NCI-H446 treated with DMSO at 0.1 percent for 48 hours (cell line): ENCODE data around the gene EXOC4.
A peak's percentile ranks its signal among the peaks of the same experiment; 100 is the strongest.

Experiments used
- DNase-seq: peaks from one replicate; lab custom pipeline; 2025; lab: John Stamatoyannopoulos, UW

EXOC4 gene

DNA sequence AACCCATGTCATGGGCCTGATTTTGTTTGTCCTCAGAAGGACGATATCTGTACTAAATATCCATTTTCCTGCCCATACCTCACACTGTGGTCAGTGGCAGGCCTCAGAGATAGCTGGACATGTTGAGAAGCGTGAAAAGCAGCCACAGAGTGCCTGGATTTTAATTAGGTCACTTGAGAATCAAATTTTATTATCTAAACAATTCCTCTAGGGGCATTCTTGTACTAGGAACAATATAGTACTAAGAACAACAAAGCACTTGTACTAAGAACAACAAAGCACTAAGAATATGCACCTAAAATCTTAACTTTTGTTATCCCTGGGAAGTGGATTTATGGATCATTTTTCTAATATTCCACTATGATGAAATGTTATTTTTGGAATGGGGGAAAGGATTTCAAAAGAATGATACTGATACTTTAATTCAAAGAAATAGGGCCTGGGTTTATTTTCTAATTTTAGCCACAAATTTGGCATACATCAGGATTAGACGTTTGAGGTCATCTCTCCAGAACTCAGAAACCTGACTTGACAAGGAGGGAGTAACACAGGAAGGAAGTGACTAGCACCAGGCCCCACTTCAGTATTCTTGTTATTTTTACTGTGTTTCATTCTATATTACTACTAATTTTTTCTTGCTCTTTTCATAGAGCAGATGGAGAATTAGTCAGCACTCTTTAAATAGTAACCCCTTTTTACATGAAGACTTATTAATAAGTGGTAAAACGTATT is 112.2 kb downstream of the EXOC4 start:
- DNase-seq: no peak

DNA sequence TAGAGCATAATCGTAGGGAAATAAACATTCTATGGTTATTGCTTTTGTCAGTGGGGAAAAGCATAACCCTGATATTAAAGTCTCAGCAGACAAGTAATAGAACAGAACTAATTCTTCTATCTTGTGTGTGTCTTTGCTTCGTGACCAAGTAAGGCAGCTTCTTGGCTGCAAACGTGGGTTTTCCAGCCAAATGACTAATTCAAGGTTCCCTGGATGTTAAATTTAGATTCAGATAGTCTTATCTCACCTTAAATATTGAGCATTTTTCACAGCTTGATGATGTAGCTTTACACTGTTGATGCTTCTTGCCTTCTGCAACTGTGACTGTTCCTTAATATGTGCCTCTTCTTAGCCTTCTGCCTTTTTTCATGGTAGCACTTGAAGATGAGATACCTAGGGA is 113.0 kb downstream of the EXOC4 start:
- DNase-seq: peak; percentile 13

DNA sequence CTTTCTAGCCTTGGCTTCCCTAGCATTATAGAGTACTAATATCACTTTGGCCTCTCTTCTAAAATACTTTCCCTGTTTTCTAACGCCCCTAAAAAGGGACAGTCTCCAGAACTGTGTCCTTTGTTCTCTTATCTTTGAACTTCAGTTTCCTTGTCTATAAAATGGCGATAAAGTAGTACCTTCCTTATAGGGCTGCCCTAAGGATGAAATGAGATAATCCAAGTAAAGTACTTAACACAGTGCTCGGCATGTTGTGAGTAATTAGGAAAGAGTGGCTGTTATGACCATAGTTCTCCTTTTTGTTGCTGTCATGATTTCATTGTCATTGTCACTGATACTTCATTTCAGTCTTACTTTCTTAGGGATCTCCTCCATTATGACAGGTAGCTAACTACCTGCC is 114.7 kb downstream of the EXOC4 start:
- no peak for DNase-seq

DNA sequence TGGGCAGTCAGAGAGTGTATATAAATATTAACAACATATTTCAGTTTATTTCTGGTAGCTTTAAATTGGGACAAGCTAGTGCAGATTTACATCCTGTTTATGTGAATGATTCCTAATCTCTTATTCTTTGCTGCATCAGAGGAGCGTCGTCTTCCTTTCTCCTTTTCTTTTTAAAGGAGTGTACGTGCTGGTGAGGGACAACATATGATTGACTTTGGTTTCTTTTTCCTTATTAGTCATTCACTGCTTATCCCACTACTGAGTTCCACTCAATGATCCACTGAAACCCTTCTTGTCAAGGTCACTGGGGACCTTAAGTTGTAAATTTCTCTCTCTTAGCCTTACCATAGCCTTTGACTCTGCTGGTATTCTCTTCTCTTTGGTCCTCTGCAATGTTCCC is 116.3 kb downstream of the EXOC4 start:
- DNase-seq: no peak

- no peak for DNase-seq
Observed at GRCh38 chr7:133371616-133372015, 118.7 kb downstream of the EXOC4 start.

GRCh38 chr7:133372337-133372736 is 119.5 kb downstream of the EXOC4 start:
- DNase-seq: no peak

- DNase-seq: no peak
Observed at GRCh38 chr7:133376514-133376913, 123.6 kb downstream of the EXOC4 start.

- no peak for DNase-seq
Observed at GRCh38 chr7:133381965-133382364, 129.1 kb downstream of the EXOC4 start.

DNA sequence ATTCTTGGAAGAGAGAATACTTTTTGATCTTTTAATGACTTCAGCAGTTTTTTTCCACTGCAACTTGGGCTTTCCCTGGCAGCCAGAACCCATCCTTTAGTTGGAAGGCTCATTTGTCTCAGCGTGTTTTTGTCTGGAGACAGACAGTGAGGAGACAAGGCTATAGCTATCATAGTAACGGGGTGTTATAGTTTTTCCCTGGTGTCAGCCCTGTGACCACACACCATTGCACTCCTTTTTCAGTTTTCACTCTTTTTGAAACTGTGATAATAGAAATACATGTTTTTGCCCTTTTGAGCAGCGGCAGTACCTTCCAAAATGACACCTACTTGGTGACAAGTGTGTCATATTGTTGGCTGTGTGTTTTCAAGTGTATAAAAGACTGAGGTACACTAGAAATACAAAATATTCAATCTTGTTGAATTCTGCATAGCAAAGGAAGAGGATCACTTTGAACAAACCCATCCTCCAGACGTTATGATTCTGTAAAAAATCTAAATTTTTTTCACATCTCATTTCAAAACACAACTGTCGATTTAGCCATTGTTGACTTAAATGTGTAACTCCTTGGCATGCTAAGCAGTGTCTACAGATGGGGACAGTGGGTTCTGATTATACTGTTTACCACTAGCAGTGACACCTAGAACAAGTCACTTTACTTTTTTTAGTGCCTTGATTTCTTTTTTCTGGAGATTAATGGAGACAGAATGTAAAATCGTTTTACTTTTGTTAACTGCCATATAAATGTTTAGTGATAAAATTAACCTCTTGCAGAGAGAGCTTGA is 130.1 kb downstream of the EXOC4 start:
- DNase-seq: no peak

DNA sequence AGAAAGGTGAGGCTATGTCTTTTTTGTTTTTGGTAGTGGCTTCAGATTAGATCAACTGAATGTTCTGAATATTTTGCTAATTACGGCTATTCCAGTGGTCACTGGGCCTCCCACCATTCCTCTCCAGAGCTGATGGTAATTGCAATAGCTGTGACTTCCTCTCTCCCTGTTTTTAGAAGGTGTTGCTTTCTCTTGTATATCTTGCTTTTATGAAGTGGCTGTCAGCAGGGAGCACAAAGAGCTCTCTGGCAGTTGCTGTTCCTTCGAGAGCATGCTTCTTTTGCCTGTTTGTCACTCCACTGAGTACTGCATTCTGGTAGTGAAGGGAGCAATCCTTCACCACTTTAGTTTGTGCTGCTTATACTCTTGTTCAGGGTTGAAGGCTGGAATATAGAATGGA is 133.3 kb downstream of the EXOC4 start:
- DNase-seq: no peak

DNA sequence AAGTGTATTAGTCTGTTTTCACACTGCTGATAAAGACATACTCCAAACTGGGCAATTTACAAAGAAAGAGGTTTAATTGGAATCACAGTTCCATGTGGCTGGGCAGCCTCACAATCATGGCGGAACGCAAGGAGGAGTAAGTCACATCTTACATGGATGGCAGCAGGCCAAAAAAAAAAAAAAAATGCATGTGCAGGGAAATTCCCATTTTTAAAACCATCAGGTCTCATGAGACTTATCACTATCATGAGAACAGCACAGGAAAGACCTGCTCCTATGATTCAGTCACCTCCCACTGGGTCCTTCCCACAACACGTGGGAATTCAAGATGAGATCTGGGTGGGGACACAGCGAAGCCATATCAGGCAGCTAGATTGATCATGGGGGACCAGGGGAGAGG is 136.8 kb downstream of the EXOC4 start:
- DNase-seq: no peak

- no peak for DNase-seq
Observed at GRCh38 chr7:133391206-133391605, 138.3 kb downstream of the EXOC4 start.

- no peak for DNase-seq
Observed at GRCh38 chr7:133394369-133394768, 141.5 kb downstream of the EXOC4 start.

- DNase-seq: no peak
Observed at GRCh38 chr7:133395551-133395950, 142.7 kb downstream of the EXOC4 start.

GRCh38 chr7:133398506-133398905 is 145.6 kb downstream of the EXOC4 start:
- no peak for DNase-seq

DNA sequence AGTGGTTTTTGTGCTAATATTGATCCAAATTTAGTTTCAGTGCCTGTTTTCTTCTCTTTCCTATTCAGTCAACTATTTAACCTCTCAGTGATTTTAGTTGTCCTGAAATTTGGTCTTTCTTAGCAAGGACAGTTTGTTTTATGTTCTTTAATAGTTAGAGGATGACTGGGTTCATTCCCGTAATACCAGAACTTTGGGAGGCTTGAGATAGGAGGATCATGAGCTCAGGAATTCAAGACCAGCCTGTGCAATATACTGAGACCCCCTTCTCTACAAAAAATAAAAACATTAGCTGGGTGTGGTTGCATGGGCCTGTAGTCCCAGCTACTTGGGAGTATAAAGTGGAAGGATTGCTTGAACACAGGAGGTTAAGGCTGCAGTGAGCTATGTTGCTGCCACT is 148.3 kb downstream of the EXOC4 start:
- DNase-seq: no peak

GRCh38 chr7:133408212-133408611 is 155.3 kb downstream of the EXOC4 start:
- DNase-seq: no peak

GRCh38 chr7:133409421-133409820 is 156.5 kb downstream of the EXOC4 start:
- no peak for DNase-seq

DNA sequence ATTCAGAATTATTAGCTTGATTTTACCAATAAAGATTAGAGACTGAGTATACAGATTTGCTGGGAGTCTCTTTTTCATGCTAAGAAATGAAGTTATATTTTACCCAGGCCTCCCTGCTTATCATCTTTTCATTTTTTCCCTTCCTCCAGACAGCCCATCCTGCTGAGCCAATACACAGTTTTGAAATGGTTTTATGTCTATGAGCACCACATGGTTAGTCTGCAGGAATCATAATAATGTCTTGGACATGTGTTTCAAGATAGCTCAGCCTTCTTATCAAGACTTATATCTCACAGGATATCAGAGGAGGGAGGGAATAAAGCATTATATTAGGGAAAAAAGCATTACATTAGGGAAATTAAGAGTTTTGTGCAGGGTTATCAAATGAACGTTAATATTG is 157.1 kb downstream of the EXOC4 start:
- no peak for DNase-seq

DNA sequence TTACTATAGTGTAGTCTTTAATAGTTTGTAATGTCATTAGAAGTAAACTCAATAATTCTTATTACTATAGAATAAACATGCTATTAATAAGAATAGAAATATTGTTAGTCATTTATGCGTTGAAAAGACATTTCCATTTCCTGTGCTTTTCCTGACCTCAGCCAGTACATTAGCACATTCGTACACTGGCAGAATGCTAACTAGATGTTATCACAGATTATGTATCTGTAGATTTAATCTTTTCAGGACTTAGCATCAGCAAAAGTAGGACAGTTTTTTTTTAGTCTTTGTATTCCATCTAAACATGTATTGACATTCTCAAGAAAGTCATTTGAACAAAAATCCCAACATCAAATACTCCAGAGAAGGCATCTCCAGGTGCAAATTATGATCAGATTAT is 158.5 kb downstream of the EXOC4 start:
- no peak for DNase-seq

- no peak for DNase-seq
Observed at GRCh38 chr7:133412942-133413341, 160.1 kb downstream of the EXOC4 start.

GRCh38 chr7:133419041-133419440 is 166.2 kb downstream of the EXOC4 start:
- DNase-seq: no peak

GRCh38 chr7:133423618-133424017 is 170.7 kb downstream of the EXOC4 start:
- DNase-seq: no peak

DNA sequence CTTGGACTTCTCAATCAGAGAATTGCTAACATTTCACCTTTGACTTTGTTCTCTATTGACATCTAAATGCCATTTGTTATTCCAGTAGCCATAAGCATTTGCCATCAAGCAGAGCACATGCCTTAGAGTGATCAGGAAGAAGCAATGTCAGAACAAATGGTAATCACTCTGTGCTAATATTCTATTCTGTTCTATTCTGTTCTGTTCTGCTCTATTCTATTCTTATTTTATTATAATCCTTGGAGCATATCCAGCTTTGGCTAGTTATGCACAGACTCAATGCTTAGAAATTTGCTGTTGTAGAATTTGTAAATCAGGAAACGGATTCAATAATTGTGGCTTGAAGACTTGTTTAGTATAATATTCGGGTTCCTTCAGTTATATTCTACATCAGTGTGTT is 175.4 kb downstream of the EXOC4 start:
- DNase-seq: no peak
